CD4-positive, alpha-beta T cell treated with Interleukin-1 beta for 1 hour (primary cell): ENCODE results near the gene PCYT2.

Experiments
- DNase-seq, 2 donors: peaks; one replicate each; pipeline ENCODE4 v3.0.0-alpha.2; 2020 to 2022

The PCYT2 gene

GRCh38 chr17:81912441-81913309 lies 1.5 kb upstream of the PCYT2 start:
- no peak for DNase-seq

GRCh38 chr17:81911969-81912368 lies 770 bp upstream of the PCYT2 start:
- no peak for DNase-seq

- DNase-seq, result no peak
Observed at GRCh38 chr17:81910840-81911276, 341 bp downstream of the PCYT2 start.

DNA sequence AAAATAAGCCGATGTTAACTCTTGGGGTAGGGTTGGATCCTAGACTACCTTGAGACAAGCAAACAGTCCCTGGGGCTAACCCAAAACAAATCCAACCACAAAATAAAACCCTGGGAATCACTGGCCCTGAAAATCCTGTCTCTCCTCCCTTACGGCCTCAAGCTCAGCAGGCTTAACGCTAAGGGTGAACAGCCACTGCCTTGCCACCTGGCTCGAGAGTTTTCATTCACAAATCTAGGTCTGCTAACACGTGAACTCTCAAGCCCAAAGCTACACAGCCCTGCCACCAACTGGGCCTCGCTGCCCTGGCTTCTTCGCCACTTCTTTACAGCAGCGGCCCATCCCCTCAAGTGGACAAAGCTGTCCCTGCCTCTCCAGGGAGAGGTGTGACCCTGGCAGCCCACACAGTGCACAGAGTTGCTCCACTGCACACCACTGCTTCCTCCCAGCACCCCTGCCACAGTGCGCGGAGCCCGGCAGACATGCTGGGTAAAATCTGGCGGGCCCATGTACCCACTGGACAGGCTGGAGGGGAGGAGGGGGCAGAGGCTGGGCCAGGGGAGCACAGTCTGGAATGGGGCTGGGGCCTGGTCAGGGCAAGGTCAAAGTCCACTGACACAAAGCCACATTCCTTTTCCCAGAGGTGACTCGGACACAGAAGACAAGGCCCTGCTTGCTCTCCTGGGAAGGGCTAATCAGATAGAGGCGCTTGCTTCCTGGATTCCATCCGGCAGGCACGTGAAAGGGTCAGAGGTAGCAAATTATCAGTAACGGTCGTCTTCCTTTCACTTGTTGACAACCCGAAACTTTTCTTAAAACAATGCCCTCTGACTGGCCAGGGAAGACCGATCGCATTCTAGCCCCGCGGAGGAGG lies 996 bp downstream of the PCYT2 start:
- no peak for DNase-seq

- DNase-seq, result no peak
Observed at GRCh38 chr17:81909231-81909630, 2.0 kb downstream of the PCYT2 start.

- no peak for DNase-seq
Observed at GRCh38 chr17:81908793-81909192, 2.4 kb downstream of the PCYT2 start.

DNA sequence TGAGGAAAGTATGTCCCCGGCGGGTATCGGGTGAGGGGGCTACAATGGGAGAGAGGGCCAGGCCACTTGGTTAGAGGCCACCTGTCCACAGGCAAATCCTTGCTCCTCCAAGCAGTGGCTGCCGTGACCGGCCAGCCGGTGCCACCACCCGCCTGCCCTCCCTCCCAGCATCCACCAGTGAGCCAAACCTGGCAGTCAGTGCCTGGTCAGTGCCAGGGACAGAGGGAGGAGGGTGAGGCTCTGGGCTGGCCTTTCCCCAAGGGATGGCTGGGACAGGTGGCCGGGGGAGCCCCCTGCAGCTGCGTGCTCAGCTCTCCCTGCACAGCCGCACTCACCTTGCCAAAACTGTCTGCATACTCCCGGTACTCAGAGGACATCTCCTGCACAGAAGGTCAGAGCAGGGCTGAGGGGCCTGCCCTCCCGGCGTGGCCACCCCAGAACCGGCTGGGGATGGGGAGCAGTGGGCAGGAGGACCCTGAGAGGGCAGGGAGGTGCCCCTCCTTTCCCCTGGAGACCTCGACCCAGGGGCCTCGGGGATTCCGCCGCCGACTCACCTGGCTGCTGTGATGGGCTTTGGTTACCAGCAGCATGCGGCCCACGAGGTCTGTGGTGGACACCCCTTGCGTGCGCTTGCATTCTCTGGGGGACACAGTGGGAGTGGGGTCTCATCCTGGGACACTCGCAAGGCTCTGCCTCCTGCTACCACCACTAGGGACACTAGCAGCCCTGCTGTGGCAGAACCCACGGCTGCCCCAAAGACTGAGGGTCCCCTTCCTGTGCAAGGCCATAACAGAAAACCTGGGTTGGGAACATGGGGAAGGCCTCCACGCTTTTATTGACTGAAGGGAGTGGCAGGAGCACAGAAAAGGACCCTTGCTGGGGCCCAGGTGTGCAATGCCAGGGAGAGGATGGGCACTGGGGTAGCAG lies 3.7 kb downstream of the PCYT2 start:
- DNase-seq, result no peak

GRCh38 chr17:81906476-81907218 lies 4.6 kb downstream of the PCYT2 start:
- no peak for DNase-seq

DNA sequence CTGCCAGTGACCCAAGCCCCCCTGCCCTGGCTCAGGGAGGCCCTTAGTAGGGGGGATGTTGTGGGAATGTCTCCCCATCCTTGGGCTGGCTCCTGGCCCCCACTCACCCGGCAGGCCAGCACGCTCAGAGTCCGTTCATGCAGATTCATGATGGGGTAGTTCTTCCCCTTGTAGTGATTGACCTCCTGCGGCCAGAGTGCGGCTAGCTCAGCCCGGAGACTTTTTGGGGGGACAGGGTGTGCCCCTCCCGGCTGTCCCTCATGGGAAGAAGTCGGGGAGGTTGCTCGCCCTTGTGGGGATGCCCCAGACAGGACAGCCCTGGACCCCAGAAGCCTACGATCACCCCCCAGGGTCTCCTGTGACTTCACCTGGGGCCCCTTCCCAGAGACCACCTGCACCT lies 5.2 kb downstream of the PCYT2 start:
- no peak for DNase-seq

- no peak for DNase-seq
Observed at GRCh38 chr17:81905424-81905875, 5.7 kb downstream of the PCYT2 start.

DNA sequence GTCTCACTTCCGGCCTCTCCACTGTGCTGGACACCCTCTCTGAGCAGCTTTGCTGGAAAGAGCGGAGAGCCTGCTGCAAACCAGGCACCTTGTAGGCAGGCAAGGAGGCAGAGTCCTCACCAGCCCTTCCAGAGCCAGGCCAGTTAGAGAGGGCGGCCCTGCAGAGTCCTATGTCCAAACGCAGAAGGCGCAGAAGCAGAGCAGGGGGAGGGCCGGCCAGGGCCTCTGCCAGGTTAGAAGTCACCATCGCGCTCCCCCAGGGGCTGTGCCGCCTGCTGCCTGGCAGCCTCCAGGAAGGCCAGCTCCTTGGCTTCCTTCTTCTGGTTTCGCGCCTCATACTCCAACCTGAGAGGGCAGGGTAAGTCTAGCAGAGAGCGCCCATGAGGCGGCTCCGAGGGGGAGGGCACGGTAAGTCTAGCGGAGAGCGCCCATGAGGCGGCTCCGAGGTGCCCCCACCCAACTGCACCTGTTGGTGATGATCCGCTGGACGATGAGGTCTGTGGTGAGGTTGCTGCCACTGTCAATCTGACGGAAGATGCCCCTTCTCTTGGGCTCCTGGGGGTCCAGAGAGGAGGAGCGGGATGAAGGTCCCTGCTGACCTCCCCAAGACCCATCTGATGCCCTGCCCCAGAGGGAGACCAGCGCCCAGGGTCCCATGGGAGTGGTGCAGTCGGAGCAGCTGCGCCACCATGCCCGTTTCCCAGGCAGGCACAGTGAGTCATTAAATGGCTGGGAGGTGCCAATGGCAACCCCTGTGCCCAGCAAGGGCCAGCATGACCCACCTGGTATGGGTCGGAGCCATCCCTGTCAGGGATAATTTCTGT lies 6.4 kb downstream of the PCYT2 start:
- DNase-seq, result no peak

DNA sequence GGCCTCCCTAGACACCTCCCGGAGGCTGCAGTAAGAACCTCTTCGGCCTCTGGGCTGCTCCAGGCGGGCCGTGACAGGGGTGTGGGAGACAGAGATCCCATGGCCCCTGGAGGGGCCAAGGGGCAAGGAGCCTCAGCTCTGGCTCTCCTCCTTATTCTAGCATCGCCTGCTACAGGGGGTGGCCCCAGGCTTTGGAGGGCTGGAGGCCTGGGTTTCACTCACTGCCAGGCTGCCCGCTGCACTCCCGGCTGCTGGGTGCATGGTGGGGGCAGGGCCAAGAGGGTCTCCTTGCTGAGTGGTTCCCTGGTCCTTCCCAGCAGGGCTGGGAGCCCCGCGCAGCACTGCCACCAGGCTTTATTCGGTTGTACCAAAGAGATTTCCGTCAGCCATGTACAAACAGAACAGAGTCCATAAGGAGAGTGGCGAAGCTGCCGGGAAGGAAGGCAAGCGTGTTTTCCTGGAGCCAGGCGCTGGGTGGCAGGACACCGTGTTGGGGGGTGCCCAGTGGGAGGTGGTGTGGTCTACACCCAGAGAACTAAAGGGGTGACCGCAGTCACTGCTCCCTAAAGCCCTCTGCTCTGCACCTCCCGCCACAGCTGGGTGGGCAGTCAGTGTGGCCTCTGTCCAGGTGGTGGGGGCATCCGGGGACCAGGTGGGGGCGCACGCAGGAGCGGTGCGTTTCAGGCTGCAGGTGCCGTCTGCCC lies 7.2 kb downstream of the PCYT2 start:
- no peak for DNase-seq

DNA sequence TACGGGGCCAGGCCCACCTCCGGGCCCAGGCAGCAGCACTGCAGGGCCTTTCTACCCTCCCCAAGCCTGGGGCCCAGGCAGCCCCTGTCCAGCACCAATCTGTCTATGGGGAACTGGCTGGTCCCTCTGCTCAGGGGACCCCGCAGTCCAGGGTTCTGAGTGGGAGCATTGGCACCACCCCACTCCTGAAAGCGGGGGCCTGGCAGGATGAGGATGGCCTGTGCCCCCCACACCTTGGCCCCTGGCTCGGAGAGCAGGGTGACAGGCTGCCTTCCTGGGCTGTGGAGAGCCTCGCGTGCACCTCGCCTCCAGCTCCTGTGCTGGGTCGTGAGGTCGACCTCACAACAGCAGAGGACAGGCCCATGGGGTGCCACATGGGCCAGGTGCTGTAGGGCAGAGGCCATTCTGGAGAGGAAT lies 7.8 kb downstream of the PCYT2 start:
- no peak for DNase-seq

DNA sequence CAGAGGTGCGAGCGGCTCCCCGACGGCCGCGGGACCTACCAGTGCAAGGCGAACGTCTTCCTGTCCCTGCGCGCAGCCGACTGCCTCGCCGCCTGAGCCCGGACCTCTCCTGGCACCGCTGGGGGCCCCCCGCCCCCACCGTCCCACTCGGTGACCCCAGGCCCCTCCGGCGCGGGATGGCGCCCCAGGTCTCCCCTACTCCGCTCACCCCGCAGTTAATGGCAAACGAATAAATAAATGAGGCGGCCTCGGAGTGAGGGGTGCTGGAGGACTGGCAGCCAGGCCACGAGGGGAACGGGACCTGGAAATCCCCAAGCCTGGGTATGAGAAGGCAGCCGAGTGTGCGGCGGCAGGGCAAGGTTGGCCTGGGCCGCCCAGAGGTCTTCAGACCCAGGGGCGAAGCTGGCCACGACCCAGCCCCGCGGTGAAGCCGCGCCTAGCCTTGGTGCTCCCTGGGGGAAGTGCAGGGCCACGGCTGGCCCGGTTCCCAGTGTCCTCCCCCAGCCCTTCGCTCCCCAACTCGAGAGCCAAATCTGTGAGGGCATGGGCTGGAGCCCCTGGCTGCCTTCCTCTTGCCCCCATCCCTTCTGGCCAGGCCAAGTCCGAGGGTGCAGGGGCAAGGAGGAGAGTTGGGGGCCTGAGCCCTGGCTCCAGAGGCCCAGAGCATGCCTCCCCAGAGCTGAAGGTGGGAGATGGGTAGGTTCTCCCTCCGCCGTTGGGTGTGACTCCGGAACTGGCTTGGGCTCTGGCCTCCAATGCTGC lies 8.4 kb downstream of the PCYT2 start:
- no peak for DNase-seq

DNA sequence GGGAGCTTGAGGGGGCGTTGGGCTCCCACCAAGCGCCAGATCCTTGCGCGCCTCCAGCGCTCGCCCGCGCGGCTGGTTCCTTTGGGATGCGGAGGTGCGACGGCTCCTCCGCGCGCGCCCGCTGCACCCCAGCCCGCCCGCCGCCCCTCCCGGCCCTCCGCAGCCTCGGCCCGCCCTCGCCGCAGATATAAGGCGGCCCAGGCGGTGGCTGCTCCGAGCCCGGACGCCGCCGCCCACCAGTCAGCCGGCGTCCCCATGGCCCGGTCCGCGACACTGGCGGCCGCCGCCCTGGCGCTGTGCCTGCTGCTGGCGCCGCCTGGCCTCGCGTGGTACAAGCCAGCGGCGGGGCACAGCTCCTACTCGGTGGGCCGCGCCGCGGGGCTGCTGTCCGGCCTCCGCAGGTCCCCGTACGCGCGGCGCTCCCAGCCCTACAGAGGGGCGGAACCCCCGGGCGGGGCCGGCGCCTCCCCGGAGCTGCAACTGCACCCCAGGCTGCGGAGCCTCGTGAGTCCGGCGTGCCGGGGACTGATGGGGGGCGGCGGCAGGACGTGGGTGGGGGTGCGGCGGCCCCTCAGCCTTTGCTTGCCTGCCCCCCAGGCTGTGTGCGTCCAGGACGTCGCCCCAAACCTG lies 9.1 kb downstream of the PCYT2 start, which contains the start of gene NPB:
NPB (plus strand) TSS at position 216 of the 630 bp plus-strand sequence; CDS start at position 256, 40 bp downstream.
- no peak for DNase-seq

DNA sequence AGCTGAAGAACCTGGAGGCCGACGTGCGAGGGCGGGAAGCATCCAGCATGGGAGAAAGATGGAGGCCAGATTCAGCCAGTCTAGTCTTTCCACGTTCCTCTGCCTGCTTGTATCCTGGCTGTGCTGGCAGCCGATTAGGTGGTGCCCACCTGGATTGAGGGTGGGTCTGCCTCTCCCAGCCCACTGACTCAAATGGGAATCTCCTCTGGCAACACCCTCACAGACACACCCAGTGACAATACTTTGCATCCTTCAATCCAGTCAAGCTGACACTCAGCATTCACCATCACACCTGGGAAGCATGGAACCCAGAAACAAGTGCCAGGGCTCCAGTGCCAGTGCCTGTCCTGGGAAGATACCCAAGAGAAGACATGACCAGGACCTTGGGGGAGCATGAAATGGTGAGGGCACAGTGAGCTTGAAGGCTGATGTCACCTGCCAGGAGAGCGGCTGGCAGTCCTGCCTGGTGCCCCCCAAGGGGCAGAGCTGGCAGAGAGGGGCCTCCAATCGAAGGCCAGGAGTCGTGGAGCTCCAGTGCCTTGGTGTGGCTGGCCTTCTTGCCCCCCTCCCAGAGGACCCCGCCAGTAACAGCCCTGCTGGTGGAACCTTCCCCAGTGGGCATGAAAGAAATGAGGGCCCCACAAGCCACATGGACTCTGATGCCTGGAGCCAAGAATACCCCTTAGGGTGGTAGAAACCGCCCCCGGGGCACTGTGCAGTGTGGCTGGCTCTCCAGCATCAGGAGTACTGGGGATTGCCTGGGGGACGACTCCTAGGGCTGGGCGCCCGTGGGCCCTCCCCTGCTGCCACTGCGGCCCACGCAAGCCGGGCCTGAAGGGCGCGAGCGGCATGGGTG lies 9.8 kb downstream of the PCYT2 start:
- no peak for DNase-seq

- no peak for DNase-seq
Observed at GRCh38 chr17:81900181-81900820, 10.9 kb downstream of the PCYT2 start.
